PFSK-1 (cell line): ENCODE data around the gene MOB1B.

Experiments used
- FOXP2 ChIP-seq: optimal IDR thresholded peaks from 2 replicates; pipeline ENCODE3; 2011; ENCODE audit warnings: borderline replicate concordance, control low read depth, inconsistent platforms; ENCODE audit not compliant: insufficient read depth; ENCODE audit errors: extremely low read length, extremely low read depth
- POLR2AphosphoS5 ChIP-seq: IDR thresholded peaks from 2 replicates; pipeline ENCODE4 v1.6.1; 2012; ENCODE audit warnings: low read depth, mild to moderate bottlenecking, control low read depth, low read length, moderate library complexity
- REST ChIP-seq, 2 experiments: IDR thresholded peaks; 2 replicates each; pipeline versions ENCODE4 v1.6.1 to v1.8.0; 2011 to 2012; ENCODE audit warnings: low read depth in 2 of 2, low read length in 2 of 2, control low read depth in 1 of 2, inconsistent platforms in 1 of 2, mild to moderate bottlenecking in 1 of 2, moderate library complexity in 1 of 2; ENCODE audit not compliant: insufficient read depth in 1 of 2
- SIN3A ChIP-seq: IDR thresholded peaks from 2 replicates; pipeline ENCODE4 v1.6.1; 2012; ENCODE audit warnings: mild to moderate bottlenecking, low read length, moderate library complexity, borderline replicate concordance; ENCODE audit not compliant: insufficient read depth
- TAF1 ChIP-seq: IDR thresholded peaks from 2 replicates; pipeline ENCODE4 v1.6.1; 2012; ENCODE audit warnings: low read length, control low read depth, borderline replicate concordance; ENCODE audit not compliant: insufficient read depth

The MOB1B gene

GRCh38 chr4:71011451-71011850 lies 109.3 kb downstream of the MOB1B start:
- TF ChIP-seq REST (IDR thresholded peaks at IDR 0.05; ENCODE audit: insufficient read depth in 1 of 2, low read depth in 2 of 2, low read length in 2 of 2) (no peak), POLR2AphosphoS5 (no peak), FOXP2 (no peak), TAF1 (no peak), SIN3A (no peak)

- TF ChIP-seq TAF1 (no peak), FOXP2 (no peak), SIN3A (no peak), POLR2AphosphoS5 (no peak), REST (IDR thresholded peaks at IDR 0.05; ENCODE audit: insufficient read depth in 1 of 2, low read depth in 2 of 2, low read length in 2 of 2) (no peak)
Observed at GRCh38 chr4:71020611-71021010, 118.4 kb downstream of the MOB1B start.

- TF ChIP-seq TAF1 (no peak), FOXP2 (no peak), REST (IDR thresholded peaks at IDR 0.05; ENCODE audit: insufficient read depth in 1 of 2, low read depth in 2 of 2, low read length in 2 of 2) (no peak), POLR2AphosphoS5 (no peak), SIN3A (no peak)
Observed at GRCh38 chr4:71025654-71026053, 123.5 kb downstream of the MOB1B start.

- TF ChIP-seq TAF1 (no peak), REST (IDR thresholded peaks at IDR 0.05; ENCODE audit: insufficient read depth in 1 of 2, low read depth in 2 of 2, low read length in 2 of 2) (no peak), FOXP2 (no peak), POLR2AphosphoS5 (no peak), SIN3A (no peak)
Observed at GRCh38 chr4:71026086-71026485, 123.9 kb downstream of the MOB1B start.

- TF ChIP-seq SIN3A (no peak), FOXP2 (no peak), POLR2AphosphoS5 (no peak), REST (IDR thresholded peaks at IDR 0.05; ENCODE audit: insufficient read depth in 1 of 2, low read depth in 2 of 2, low read length in 2 of 2) (no peak), TAF1 (no peak)
Observed at GRCh38 chr4:71027611-71028010, 125.4 kb downstream of the MOB1B start.
